ENCODE measurements around the gene NDUFS4. TPM values are rescaled to one million over a fixed set of nuclear protein-coding genes. Genes with fewer than 3 reads are reported as not detected.

The NDUFS4 gene
- total and polyA plus RNA-seq, 2 of the 4 experiments (the other 2 are of a cell fraction): 34.2 to 70.1 TPM

Other genes with a start within 250 kb of the NDUFS4 start
- 141 and 187 TPM in 2 replicates for gene FST, start 80.0 kb upstream of the NDUFS4 start, total RNA-seq (2012; rRNA removed)
- gene FST, start 80.0 kb upstream of the NDUFS4 start, polyA plus RNA-seq (2012; rRNA removed): 195 and 238 TPM in 2 replicates